ENCODE results near the gene IL13RA1. TPM values are rescaled to one million over a fixed set of nuclear protein-coding genes. Genes with fewer than 3 reads are reported as not detected.
A peak's percentile ranks its signal among the peaks of the same experiment; 100 is the strongest.

The IL13RA1 gene
- total RNA-seq, 2 experiments from 2014 or later: 1.5 to 1.9 TPM

- peaks cover 42% of the 10 kb centered on the region for H3K27me3 Mint-ChIP-seq
- intact Hi-C loops (cut with micrococcal nuclease): no loop called here
- POLR2A ChIA-PET: no interaction called here
Observed at GRCh38 chrX:118823263-118824172, 96.1 kb downstream of the IL13RA1 start, which contains the start of gene ZCCHC12. Gene ZCCHC12, plus strand, starts transcription at chrX:118823824. Its CDS starts 1,421 bp downstream, at chrX:118825245.

GRCh38 chrX:118824173-118824730, 96.8 kb downstream of the IL13RA1 start:
- Mint-ChIP-seq H3K27ac (no peak overlapping the region), H3K4me3 (peak overlapping the region; percentile 51), H3K36me3 (peaks cover 2% of the 10 kb centered on the region), H3K9me3 (no peaks in the 10 kb centered on the region), H3K4me1 (ENCODE audit: low read depth) (peaks cover 23% of the 10 kb centered on the region), H3K27me3 (peaks cover 42% of the 10 kb centered on the region)
- intact Hi-C loops (cut with micrococcal nuclease): no loop called here
- no peak for DNase-seq
- POLR2A ChIA-PET: no interaction called here
- CTCF ChIA-PET: no interaction called here

More at GRCh38 chrX:118823263-118824172, 96.1 kb downstream of the IL13RA1 start, which contains the start of gene ZCCHC12:
- CTCF ChIA-PET: no interaction called here
- peak; percentile 49 for DNase-seq
- Mint-ChIP-seq H3K9me3 (no peaks in the 10 kb centered on the region), H3K27ac (no peak within 1 kb of the TSS), H3K4me1 (ENCODE audit: low read depth) (peaks cover 23% of the 10 kb centered on the region), H3K4me3 (peak within 1 kb of the TSS; percentile 51), H3K36me3 (peaks cover 2% of the 10 kb centered on the region)

GRCh38 chrX:118825227-118825626, 97.8 kb downstream of the IL13RA1 start:
- POLR2A ChIA-PET: no interaction called here
- intact Hi-C loops (cut with micrococcal nuclease): no loop called here
- no peak overlapping the region for H3K4me3 Mint-ChIP-seq
- peaks cover 45% of the 10 kb centered on the region for H3K27me3 Mint-ChIP-seq
- CTCF ChIA-PET: no interaction called here
- H3K4me1 Mint-ChIP-seq (ENCODE audit: low read depth): peaks cover 23% of the 10 kb centered on the region
- H3K9me3 Mint-ChIP-seq: no peaks in the 10 kb centered on the region
- H3K27ac Mint-ChIP-seq: no peak overlapping the region
- H3K36me3 Mint-ChIP-seq: peaks cover 2% of the 10 kb centered on the region
- no peak for DNase-seq

GRCh38 chrX:118839334-118839958, 112.0 kb downstream of the IL13RA1 start:
- peaks cover 12% of the 10 kb centered on the region for H3K27me3 Mint-ChIP-seq
- peak; percentile 70 for DNase-seq
- no peaks in the 10 kb centered on the region for H3K4me1 Mint-ChIP-seq (ENCODE audit: low read depth)
- no peaks in the 10 kb centered on the region for H3K9me3 Mint-ChIP-seq
- peak overlapping the region; percentile 48 for H3K4me3 Mint-ChIP-seq
- CTCF ChIA-PET: interaction anchor here (0.6 to 1.8 kb wide), 20 partner anchors 8 to 426 kb away, joined by 3 to 11 read pairs (median 4); partner anchors contain the start of gene LONRF3
- intact Hi-C loops (cut with micrococcal nuclease): no loop called here
- no peak overlapping the region for H3K27ac Mint-ChIP-seq
- POLR2A ChIA-PET: no interaction called here
- H3K36me3 Mint-ChIP-seq: no peaks in the 10 kb centered on the region

Other genes starting within 250 kb of the IL13RA1 start
- gene DOCK11, start 231.8 kb upstream of the IL13RA1 start, total RNA-seq: 10 to 100 TPM; 47.5 to 50.4 TPM
- 1 to 10 TPM; 3.1 to 3.3 TPM for gene ZCCHC12, start 96.2 kb downstream of the IL13RA1 start, total RNA-seq
- 1 to 10 TPM; 4.3 to 4.5 TPM for gene LONRF3, start 247.0 kb downstream of the IL13RA1 start, total RNA-seq